ENCODE results near the gene TCN1.
"Not testable (repeated sequence)": the region's sequence is repeated elsewhere in the genome, so short reads cannot be mapped to it uniquely, and the experiment has no call there.

TCN1 gene

DNA sequence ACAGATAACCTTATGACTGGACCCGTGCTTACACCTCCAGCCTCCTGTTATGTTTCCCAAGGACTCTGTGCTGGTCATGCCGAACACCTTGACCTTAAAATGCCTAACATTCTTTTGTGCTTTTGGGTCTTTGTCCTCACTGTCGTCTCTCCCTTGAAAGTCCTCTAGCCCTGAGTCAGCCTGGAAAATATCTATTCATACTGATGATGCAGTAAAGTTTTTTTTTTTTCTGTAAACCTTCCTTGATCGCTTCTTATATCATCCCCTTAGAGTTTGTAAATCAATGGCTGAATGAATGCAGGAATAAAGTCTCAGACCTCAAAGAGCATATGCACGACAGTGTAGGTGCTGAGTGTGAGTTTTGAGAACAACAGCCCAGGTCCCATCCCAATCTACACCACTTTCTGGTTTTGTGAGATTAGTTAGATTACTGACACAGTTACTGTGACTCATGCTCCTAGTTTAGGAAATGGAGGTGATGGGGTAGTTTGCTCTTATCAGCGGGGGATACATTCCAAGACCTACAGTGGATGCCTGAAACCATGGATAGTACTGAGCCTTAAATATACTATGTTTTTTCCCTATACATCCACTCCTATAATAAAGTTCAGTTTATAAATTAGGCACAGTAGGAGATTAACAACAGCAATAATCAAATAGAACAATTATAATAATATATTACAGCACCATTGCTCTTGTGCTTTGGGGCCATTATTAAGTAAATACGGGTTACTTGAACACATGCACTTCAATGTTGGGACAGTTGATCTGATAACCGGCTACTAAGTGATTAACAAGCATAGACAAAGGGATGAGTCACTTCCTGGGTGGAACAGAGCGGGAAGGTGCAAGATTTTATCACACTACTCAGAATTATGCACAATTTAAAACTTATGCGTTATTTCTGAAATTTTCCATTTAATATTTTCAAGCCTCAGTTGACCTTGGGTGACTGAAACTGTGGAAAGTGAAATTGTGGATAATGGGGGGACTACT is 8.6 kb downstream of the TCN1 start:
- DNase-seq = no peak

DNA sequence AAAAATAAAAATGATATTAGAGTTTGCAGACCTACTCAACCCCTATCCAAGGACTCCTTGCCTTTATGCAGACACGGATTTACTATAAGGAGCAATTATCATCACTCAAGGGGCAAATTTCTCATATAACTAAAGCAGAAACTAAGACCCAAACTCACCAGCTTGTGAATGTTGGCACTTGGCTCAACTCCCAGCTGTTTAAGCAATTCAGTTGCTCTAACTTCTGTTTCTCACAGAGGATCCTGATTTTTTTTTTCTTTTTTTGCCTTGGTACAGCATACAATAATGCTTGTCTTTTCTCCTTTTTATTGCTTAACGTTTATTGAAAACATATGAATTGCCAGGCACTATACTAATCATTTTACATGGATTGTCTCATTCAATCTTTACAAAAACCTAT is 11.4 kb downstream of the TCN1 start:
- DNase-seq = no peak

DNA sequence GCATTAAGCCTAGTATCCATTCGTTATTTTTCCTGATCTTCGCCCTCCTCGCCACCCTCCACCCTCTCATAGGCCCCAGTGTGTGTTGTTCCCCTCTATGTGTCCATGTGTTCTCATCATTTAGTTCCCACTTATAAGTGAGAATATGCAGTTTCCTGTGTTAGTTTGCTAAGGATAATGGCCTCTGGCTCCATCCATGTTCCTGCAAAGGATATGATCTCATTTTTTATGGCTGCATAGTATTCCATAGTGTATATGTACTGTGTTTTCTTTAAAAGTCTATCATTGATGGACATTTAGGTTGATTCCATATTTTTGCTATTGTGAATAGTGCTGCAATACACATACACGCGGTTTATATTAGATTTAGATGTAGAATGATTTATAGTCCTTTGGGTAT is 14.9 kb downstream of the TCN1 start:
- not testable (repeated sequence) for DNase-seq

GRCh38 chr11:59849551-59849950 is 16.7 kb downstream of the TCN1 start:
- not testable (repeated sequence) for DNase-seq

- no peak for DNase-seq
Observed at GRCh38 chr11:59849129-59849528, 17.2 kb downstream of the TCN1 start.

- not testable (repeated sequence) for DNase-seq
Observed at GRCh38 chr11:59848439-59848838, 17.8 kb downstream of the TCN1 start.

GRCh38 chr11:59847626-59848025 is 18.7 kb downstream of the TCN1 start:
- DNase-seq = no peak

GRCh38 chr11:59846556-59846955 is 19.7 kb downstream of the TCN1 start:
- DNase-seq = no peak

GRCh38 chr11:59845399-59845798 is 20.9 kb downstream of the TCN1 start, which contains the start of gene CBLIF:
TSS of gene CBLIF (minus strand) at chr11:59845499. CDS start at chr11:59845453, 46 bp downstream.
- no peak for DNase-seq

GRCh38 chr11:59842316-59842715 is 24.0 kb downstream of the TCN1 start:
- DNase-seq = no peak

DNA sequence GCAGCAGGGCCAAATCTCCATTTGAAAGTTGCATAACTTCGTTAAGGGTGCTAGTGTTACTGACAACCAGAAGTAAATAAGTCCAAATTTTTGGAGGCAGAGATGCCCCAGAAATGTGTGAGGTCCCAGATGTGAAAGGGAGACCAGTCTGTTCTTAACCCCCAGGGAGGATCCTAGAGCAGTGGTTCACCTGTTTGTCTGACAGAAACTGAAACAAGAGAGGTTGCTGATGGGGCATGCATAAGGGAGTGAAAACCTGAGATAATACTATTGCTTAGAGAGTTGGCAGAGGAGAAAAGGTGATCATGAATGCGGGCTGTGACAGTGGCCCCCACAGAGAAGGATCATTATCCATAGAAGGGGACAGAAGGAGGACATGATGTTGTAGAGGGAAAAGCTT is 24.8 kb downstream of the TCN1 start:
- DNase-seq = no peak

- DNase-seq = no peak
Observed at GRCh38 chr11:59839615-59840014, 26.7 kb downstream of the TCN1 start.

- DNase-seq = no peak
Observed at GRCh38 chr11:59833602-59834001, 32.7 kb downstream of the TCN1 start.

GRCh38 chr11:59829358-59829757 is 36.9 kb downstream of the TCN1 start:
- no peak for DNase-seq

- peak in 4 of 56 donors; percentile 1 to 37 (median 4) for DNase-seq
Observed at GRCh38 chr11:59822989-59823566, 43.2 kb downstream of the TCN1 start.

DNA sequence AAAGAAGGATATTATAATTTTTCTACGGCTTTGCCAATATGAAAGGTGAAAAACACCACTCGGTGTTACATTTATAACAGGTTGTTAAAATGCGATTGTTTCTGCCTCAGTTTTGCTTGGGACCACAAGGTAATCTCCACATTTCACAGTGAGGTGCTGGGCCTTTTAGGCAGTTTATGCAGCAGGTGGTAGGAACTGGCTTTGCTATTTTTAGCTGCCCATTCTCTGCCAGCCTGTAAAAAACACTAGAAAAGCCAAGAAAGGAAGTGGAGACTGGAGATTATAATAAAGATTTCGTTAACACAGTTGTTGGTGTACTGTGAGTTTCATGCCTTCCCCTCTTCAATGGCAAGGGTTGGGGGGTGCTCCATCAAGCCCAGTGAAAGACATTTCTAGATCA is 47.7 kb downstream of the TCN1 start:
- no peak for DNase-seq

- DNase-seq = not testable (repeated sequence)
Observed at GRCh38 chr11:59816434-59816833, 49.9 kb downstream of the TCN1 start.

GRCh38 chr11:59815754-59816153 is 50.5 kb downstream of the TCN1 start:
- DNase-seq = no peak

DNA sequence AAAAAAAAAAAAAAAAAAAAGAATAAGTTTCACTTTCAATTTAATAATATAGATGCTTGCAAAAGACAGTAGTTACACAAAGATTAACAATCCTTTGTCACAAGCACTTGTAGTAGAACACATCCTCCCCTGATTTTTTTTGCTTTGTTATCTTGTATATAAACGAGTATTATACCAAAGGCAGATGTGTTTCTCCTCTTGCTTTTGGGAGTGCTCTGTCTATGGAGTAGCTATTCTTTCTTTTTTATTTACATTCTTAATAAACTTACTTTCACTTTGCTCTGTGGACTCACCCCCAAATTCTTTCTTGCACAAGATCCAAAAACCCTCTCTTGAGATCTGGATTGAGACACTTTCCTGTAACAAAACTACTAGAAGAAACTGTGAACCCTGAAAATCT is 52.3 kb downstream of the TCN1 start:
- no peak for DNase-seq

DNA sequence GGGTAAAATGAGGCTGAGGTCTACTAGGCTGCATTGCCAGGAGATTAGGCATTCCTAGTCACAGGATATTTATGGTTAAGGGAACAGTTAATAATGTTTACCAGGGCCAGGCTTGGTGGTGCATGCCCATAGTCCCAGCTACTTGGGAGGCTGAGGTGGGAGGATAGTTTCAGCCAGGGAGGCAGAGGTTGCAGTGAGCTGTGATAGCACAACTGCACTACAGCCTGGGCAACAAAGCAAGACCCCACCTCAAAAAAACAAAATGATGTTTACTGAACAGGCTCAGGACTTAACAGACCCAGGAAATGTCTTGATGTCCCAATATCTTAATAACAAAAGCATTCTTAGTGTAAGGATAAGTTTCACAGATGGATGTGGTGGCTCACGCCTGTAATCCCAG is 52.9 kb downstream of the TCN1 start:
- no peak for DNase-seq

DNA sequence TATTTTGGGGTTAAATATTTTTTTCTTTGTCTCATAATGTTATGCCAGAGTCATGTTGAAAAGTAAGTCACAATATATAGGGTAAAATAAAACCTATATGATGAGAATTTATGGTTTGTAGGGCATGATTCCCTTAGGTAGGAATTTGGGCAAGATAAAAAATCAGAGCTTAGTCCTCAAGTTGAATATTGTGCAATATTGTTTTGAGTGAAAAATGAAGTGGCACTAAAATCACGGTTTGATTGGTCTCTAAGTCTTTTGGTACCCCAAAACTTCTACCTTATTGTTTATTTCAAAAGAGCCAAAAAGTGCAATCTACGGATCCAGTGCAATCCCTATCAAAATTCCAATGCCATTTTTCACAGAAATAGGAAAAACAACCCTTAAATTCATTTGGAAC is 54.1 kb downstream of the TCN1 start:
- no peak for DNase-seq

GRCh38 chr11:59810911-59811259 is 55.4 kb downstream of the TCN1 start:
- DNase-seq = no peak

All from nucleus accumbens (tissue), 56 donors.